ENCODE measurements around the gene PTPRE.

DNA sequence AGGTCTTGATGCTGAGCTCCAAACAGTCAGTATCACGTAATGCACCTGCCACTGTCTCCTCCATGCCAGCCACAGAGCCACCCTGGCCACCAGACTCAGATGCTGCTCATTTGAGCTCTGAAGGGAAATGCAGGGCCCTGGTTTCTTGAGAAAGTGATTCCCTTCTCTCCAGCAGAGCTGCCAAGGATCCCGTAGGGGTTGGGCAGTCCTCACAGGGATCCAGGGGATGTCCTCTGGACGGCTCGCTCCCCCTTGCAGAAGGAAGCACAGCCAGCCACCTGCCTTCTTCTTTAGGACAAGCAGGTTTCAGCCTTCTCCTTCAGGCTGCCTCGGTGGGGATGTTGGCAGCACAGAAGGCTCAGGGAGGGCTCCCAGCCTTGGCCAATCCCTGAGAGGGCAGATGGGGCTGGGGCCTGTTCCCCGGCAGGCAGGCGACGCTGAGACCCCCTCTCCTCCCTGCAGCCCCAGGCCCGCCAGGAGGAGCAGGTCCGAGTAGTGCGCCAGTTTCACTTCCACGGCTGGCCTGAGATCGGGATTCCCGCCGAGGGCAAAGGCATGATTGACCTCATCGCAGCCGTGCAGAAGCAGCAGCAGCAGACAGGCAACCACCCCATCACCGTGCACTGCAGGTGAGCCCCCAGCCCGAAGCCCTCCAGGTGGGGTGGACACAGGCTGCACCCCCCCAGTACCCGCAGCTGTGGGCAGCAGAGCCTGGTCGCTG lies 170.4 kb downstream of the PTPRE start:
- TF ChIP-seq, protein P1, sequence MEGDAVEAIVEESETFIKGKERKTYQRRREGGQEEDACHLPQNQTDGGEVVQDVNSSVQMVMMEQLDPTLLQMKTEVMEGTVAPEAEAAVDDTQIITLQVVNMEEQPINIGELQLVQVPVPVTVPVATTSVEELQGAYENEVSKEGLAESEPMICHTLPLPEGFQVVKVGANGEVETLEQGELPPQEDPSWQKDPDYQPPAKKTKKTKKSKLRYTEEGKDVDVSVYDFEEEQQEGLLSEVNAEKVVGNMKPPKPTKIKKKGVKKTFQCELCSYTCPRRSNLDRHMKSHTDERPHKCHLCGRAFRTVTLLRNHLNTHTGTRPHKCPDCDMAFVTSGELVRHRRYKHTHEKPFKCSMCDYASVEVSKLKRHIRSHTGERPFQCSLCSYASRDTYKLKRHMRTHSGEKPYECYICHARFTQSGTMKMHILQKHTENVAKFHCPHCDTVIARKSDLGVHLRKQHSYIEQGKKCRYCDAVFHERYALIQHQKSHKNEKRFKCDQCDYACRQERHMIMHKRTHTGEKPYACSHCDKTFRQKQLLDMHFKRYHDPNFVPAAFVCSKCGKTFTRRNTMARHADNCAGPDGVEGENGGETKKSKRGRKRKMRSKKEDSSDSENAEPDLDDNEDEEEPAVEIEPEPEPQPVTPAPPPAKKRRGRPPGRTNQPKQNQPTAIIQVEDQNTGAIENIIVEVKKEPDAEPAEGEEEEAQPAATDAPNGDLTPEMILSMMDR (IDR thresholded peaks at IDR 0.05), result no peak
- TF ChIP-seq POLR2AphosphoS5 (IDR thresholded peaks at IDR 0.05) (no peak), POLR2A (IDR thresholded peaks at IDR 0.05) (no peak), EP300 (IDR thresholded peaks at IDR 0.05) (no peak)

Measured in upper lobe of left lung (tissue), 4 donors.